NB4 (cell line): ENCODE data around the gene BCL2L1.
"Not testable (repeated sequence)": the region's sequence is repeated elsewhere in the genome, so short reads cannot be mapped to it uniquely, and the experiment has no call there.

ENCODE experiments used
- DNase-seq: peaks from one replicate; pipeline ENCODE4 v3.0.0; 2010; ENCODE audit warnings: low read depth
- H3K4me3 ChIP-seq: one replicate; pipeline ENCODE4 v1.5.1; 2011; ENCODE audit warnings: mild to moderate bottlenecking, low read depth, low read length, moderate library complexity
- CTCF ChIP-seq: IDR thresholded peaks from one replicate; pipeline ENCODE4 v1.5.1; 2012; ENCODE audit warnings: low read depth, low read length
- MAX ChIP-seq: IDR thresholded peaks from 2 replicates; pipeline ENCODE4 v1.6.1; 2011; ENCODE audit warnings: low read depth, low read length
- MYC ChIP-seq: IDR thresholded peaks from 2 replicates; pipeline ENCODE4 v1.6.1; 2011; ENCODE audit warnings: low read depth, low read length
- POLR2A ChIP-seq: IDR thresholded peaks from 2 replicates; pipeline ENCODE4 v1.6.1; 2011; ENCODE audit warnings: mild to moderate bottlenecking; ENCODE audit not compliant: insufficient read length; ENCODE audit errors: extremely low read depth

BCL2L1 gene

GRCh38 chr20:31670371-31671228, 52.1 kb downstream of the BCL2L1 start:
- no peak overlapping the region for H3K4me3 ChIP-seq
- TF ChIP-seq MYC (no peak), POLR2A (no peak), MAX (no peak), CTCF (no peak)
- no peak for DNase-seq

GRCh38 chr20:31669876-31670275, 52.8 kb downstream of the BCL2L1 start:
- no peak overlapping the region for H3K4me3 ChIP-seq
- TF ChIP-seq CTCF = no peak
- no peak for TF ChIP-seq MAX
- TF ChIP-seq POLR2A = no peak
- no peak for TF ChIP-seq MYC
- DNase-seq = no peak

GRCh38 chr20:31668944-31669343, 53.7 kb downstream of the BCL2L1 start:
- H3K4me3 ChIP-seq, DNase-seq: not testable (repeated sequence)

- H3K4me3 ChIP-seq = no peak overlapping the region
- peak; percentile 64 for DNase-seq
- TF ChIP-seq MYC = no peak
- no peak for TF ChIP-seq MAX
- no peak for TF ChIP-seq CTCF
- no peak for TF ChIP-seq POLR2A
Observed at GRCh38 chr20:31667315-31668285, 55.1 kb downstream of the BCL2L1 start.

- DNase-seq = peak; percentile 96
- no peak overlapping the region for H3K4me3 ChIP-seq
- TF ChIP-seq MYC (peak; percentile 45; the same call in 1 of the 2 replicates), POLR2A (peak; percentile 24), MAX (peak; percentile 75), CTCF (no peak)
Observed at GRCh38 chr20:31666258-31667042, 56.2 kb downstream of the BCL2L1 start.
